ENCODE results near the gene ARHGAP15.

The ARHGAP15 gene

DNA sequence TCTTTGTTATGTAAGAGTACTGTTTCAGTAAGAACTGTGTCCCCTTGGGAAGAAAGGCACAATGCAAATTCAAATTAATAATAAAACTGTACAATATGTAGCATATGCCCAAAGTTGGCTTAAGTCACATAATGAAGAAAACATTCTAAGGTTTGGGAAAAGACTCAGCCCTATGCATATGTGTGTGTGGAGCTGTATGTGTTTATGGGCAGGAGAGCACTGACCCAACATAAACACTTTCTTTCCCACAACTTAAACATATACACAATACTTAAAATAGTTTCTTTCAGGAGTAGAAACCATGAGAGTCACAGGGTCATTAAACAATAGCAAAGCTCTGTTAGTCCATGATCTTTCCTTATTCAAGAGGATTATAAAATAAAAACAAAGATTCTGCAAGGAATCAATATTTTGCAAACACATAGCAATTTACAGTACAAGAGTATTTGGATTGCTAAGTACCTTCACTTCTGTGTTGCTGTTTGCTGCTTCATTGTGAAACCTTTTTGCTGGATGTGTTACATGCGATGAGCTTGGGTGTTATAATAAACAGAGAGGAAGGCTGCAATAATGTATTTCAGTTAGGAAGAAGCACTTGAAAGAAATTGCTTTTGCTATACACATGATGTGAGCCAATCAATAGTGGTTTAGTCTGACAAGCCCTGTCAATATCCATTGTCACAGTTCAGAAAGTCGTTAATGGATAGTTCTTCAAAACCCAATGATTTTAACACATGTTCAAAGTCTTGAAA lies 347.3 kb downstream of the ARHGAP15 start:
- H3F3A ChIP-seq (ENCODE audit: insufficient read depth), result no peaks in the 10 kb centered on the region
- H3K79me2 ChIP-seq (ENCODE audit: insufficient read depth, low read length), result no peaks in the 10 kb centered on the region
- no peaks in the 10 kb centered on the region for H3K27me3 ChIP-seq (ENCODE audit: low read length)
- no peaks in the 10 kb centered on the region for H3K9me3 ChIP-seq (ENCODE audit: insufficient read depth, low read length)
- no peak overlapping the region for H3K27ac ChIP-seq (ENCODE audit: low read depth, low read length)
- H3K4me2 ChIP-seq (ENCODE audit: low read depth, low read length, poor library complexity, severe bottlenecking), result no peak overlapping the region
- H3K36me3 ChIP-seq (ENCODE audit: low read length), result no peaks in the 10 kb centered on the region
- no peak overlapping the region for H2AFZ ChIP-seq (ENCODE audit: low read depth, low read length, severe bottlenecking)
- H3K4me3 ChIP-seq (ENCODE audit: insufficient read depth, low read length, poor library complexity, severe bottlenecking), result no peak overlapping the region
- no peaks in the 10 kb centered on the region for H4K20me1 ChIP-seq (ENCODE audit: low read depth, low read length)
- H3K9me2 ChIP-seq (replicated peaks; ENCODE audit: insufficient read depth, low read length), result no peaks in the 10 kb centered on the region
- no peak for TF ChIP-seq EZH2phosphoT487 (conservative IDR thresholded peaks at IDR 0.05; ENCODE audit: low read length)
- TF ChIP-seq, protein P1, sequence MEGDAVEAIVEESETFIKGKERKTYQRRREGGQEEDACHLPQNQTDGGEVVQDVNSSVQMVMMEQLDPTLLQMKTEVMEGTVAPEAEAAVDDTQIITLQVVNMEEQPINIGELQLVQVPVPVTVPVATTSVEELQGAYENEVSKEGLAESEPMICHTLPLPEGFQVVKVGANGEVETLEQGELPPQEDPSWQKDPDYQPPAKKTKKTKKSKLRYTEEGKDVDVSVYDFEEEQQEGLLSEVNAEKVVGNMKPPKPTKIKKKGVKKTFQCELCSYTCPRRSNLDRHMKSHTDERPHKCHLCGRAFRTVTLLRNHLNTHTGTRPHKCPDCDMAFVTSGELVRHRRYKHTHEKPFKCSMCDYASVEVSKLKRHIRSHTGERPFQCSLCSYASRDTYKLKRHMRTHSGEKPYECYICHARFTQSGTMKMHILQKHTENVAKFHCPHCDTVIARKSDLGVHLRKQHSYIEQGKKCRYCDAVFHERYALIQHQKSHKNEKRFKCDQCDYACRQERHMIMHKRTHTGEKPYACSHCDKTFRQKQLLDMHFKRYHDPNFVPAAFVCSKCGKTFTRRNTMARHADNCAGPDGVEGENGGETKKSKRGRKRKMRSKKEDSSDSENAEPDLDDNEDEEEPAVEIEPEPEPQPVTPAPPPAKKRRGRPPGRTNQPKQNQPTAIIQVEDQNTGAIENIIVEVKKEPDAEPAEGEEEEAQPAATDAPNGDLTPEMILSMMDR (IDR thresholded peaks at IDR 0.05; ENCODE audit: insufficient read depth, low read length, poor library complexity, severe bottlenecking), result no peak
- no peak overlapping the region for H3K9ac ChIP-seq (ENCODE audit: low read length)

DNA sequence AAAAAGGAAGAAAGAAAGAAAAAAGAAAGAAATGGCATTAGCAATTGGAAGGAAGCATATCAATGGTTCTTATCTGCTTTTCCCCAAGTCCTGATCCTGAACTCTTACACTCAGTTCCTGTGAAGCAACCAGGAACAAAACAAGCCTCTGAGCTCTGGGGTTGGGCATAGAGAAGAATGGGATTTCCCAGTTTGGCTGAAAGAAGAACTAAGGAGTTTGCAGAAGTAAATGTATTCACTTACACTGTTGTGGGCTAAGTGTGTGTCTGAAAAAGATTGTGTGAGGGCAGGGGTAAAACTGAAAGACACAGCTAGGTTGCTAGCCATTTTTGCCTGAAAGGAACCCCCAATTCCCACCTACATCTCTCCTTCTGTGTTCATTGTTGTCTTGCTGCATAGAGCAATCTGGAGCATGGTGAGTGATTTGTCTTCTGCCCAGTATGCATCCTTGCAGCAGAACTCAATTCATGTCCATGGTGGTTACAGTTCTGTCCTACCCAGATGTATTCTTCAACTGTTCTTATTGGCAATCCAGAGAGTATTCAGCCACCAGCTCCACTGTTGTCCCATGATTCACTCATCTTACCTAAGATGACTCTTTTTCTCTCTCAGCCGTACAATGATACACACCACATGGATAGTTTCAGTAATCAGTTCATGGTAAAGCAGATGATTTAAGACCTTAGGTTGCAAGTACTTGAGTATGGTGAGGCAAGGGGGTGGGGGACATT lies 348.7 kb downstream of the ARHGAP15 start:
- Histone ChIP-seq H3K4me3 (ENCODE audit: insufficient read depth, low read length, poor library complexity, severe bottlenecking) (no peak overlapping the region), H3K36me3 (ENCODE audit: low read length) (no peaks in the 10 kb centered on the region), H3K9ac (ENCODE audit: low read length) (no peak overlapping the region), H3K27me3 (ENCODE audit: low read length) (no peaks in the 10 kb centered on the region), H3K4me2 (ENCODE audit: low read depth, low read length, poor library complexity, severe bottlenecking) (no peak overlapping the region), H3F3A (ENCODE audit: insufficient read depth) (no peaks in the 10 kb centered on the region), H3K9me3 (ENCODE audit: insufficient read depth, low read length) (no peaks in the 10 kb centered on the region), H4K20me1 (ENCODE audit: low read depth, low read length) (no peaks in the 10 kb centered on the region), H2AFZ (ENCODE audit: low read depth, low read length, severe bottlenecking) (no peak overlapping the region), H3K27ac (ENCODE audit: low read depth, low read length) (no peak overlapping the region), H3K79me2 (ENCODE audit: insufficient read depth, low read length) (no peaks in the 10 kb centered on the region), H3K9me2 (replicated peaks; ENCODE audit: insufficient read depth, low read length) (no peaks in the 10 kb centered on the region)
- TF ChIP-seq EZH2phosphoT487 (conservative IDR thresholded peaks at IDR 0.05; ENCODE audit: low read length), result no peak
- TF ChIP-seq, protein P1 (IDR thresholded peaks at IDR 0.05; ENCODE audit: insufficient read depth, low read length, poor library complexity, severe bottlenecking), result no peak

DNA sequence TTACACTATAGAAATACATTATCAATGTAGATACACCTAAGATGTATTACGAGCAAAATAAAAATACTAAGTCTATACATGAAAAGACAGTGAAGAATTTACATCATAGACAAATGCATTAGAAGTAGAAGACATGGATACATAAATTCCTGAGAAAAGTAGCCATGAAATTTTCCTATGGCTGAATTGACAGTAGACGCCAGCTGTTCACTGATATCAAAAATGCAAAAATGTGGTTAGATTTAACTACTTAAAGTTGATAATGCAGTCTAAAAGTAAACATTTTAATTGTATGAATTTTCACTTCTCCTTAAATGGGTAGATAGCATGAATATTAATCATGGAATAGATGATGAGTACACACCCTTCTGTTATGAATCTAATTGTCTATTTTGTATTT lies 350.9 kb downstream of the ARHGAP15 start:
- Histone ChIP-seq H3K4me3 (ENCODE audit: insufficient read depth, low read length, poor library complexity, severe bottlenecking) (no peak overlapping the region), H3K27me3 (ENCODE audit: low read length) (no peaks in the 10 kb centered on the region), H3K36me3 (ENCODE audit: low read length) (no peaks in the 10 kb centered on the region), H3K9ac (ENCODE audit: low read length) (no peak overlapping the region), H3F3A (ENCODE audit: insufficient read depth) (no peaks in the 10 kb centered on the region), H3K9me2 (replicated peaks; ENCODE audit: insufficient read depth, low read length) (no peaks in the 10 kb centered on the region), H4K20me1 (ENCODE audit: low read depth, low read length) (no peaks in the 10 kb centered on the region), H3K9me3 (ENCODE audit: insufficient read depth, low read length) (no peaks in the 10 kb centered on the region), H3K27ac (ENCODE audit: low read depth, low read length) (no peak overlapping the region), H3K79me2 (ENCODE audit: insufficient read depth, low read length) (no peaks in the 10 kb centered on the region), H3K4me2 (ENCODE audit: low read depth, low read length, poor library complexity, severe bottlenecking) (no peak overlapping the region), H2AFZ (ENCODE audit: low read depth, low read length, severe bottlenecking) (no peak overlapping the region)
- TF ChIP-seq, protein P1 (IDR thresholded peaks at IDR 0.05; ENCODE audit: insufficient read depth, low read length, poor library complexity, severe bottlenecking), result no peak
- TF ChIP-seq EZH2phosphoT487 (conservative IDR thresholded peaks at IDR 0.05; ENCODE audit: low read length), result no peak

Measured in SU-DHL-6 (cell line).